K562 (cell line): ENCODE results near the gene SYT17. TPM values are rescaled to one million over a fixed set of nuclear protein-coding genes. Genes with fewer than 3 reads are reported as not detected.

Experiments used
- ATAC-seq: fragments of 200-7000 bp; cut with Tn5 transposase; 3 replicates; pipeline ENCODE4 v1.9.1; 2020; ENCODE audit warnings: moderate library complexity
- BruUV-seq: library from RNA; stranded (reverse); fragments of 400-500 nt; replicated peaks from 2 replicates; lab custom pipeline; 2021; lab: Mats Ljungman, UMichigan
- CTCF ChIA-PET: fragments of 300-600 bp; formaldehyde crosslinking; extraction: SDS; loops from one replicate; lab custom pipeline; 2021; ENCODE audit warnings: low intra/inter-chr PET ratio; lab: Yijun Ruan, JAX
- POLR2A ChIA-PET: fragments of 300-600, 350-650 bp; sonication (Branson Sonifier 250); formaldehyde crosslinking; extraction: SDS; loops from one replicate; lab custom pipeline; 2021; ENCODE audit warnings: antibody characterized with exemption, inconsistent platforms; lab: Yijun Ruan, JAX
- DNase-seq, 4 experiments: peaks; one replicate each; pipeline versions ENCODE4 v3.0.0 to v3.0.0-alpha.2; 2011 to 2018; ENCODE audit warnings: low spot score in 3 of 4, mixed read lengths in 3 of 4; ENCODE audit errors: extremely low read depth in 1 of 4
- FAIRE-seq: peaks from 2 replicates; lab custom pipeline; 2011; peaks lifted over from hg19 to GRCh38; lab: Jason Lieb, UNC
- H2AFZ ChIP-seq: 2 replicates; pipeline ENCODE4 v1.6.0; 2011; ENCODE audit warnings: low read depth, low read length, control low read depth, inconsistent platforms
- H3K27ac ChIP-seq: fragments of 200-600 bp; 3 replicates; pipeline ENCODE4 v1.8.0; 2011; ENCODE audit warnings: low read depth, mild to moderate bottlenecking, control low read depth, inconsistent platforms, low read length, moderate library complexity, mixed read lengths; ENCODE audit errors: extremely low read depth
- H3K27me3 ChIP-seq, 2 experiments: fragments of 300-600 bp in 1 of 2; 2 replicates in 1 of 2; 3 replicates in 1 of 2; pipeline versions ENCODE4 v1.6.0 to v1.8.0; 2011; ENCODE audit warnings: inconsistent platforms in 2 of 2, low read length in 2 of 2, mild to moderate bottlenecking in 1 of 2, mixed read lengths in 1 of 2, moderate library complexity in 1 of 2; ENCODE audit not compliant: control insufficient read depth in 2 of 2, insufficient read depth in 2 of 2
- H3K36me3 ChIP-seq: fragments of 300-600 bp; 3 replicates; pipeline ENCODE4 v1.8.0; 2011; ENCODE audit warnings: mild to moderate bottlenecking, low read length, inconsistent platforms; ENCODE audit not compliant: control insufficient read depth, insufficient read depth
- H3K4me1 ChIP-seq, 2 experiments: fragments of 200-600 bp in 1 of 2; replicated peaks in 1 of 2; 2 replicates in 1 of 2; 3 replicates in 1 of 2; pipeline versions ENCODE4 v1.5.1 to v1.8.0; 2011; ENCODE audit warnings: inconsistent platforms in 2 of 2, low read length in 2 of 2, mild to moderate bottlenecking in 1 of 2, mixed read lengths in 1 of 2, moderate library complexity in 1 of 2; ENCODE audit not compliant: control insufficient read depth in 2 of 2, insufficient read depth in 2 of 2
- H3K4me2 ChIP-seq: 2 replicates; pipeline ENCODE4 v1.6.1; 2011; ENCODE audit warnings: low read length, control low read depth, inconsistent platforms, mixed read lengths; ENCODE audit not compliant: insufficient read depth
- H3K4me3 ChIP-seq: fragments of 200-600 bp; sonication (generic), shearing (Covaris generic); 2 replicates; pipeline ENCODE4 v1.5.1; 2016; ENCODE audit warnings: control low read depth, inconsistent platforms
- H3K79me2 ChIP-seq: fragments of 200-600 bp; 3 replicates; pipeline ENCODE4 v1.8.0; 2011; ENCODE audit warnings: low read length, inconsistent platforms; ENCODE audit not compliant: control insufficient read depth, insufficient read depth
- H3K9ac ChIP-seq, 2 experiments: 2 replicates each; pipeline versions ENCODE4 v1.6.0 to v1.6.1; 2011; ENCODE audit warnings: low read depth in 2 of 2, low read length in 2 of 2, control low read depth in 1 of 2, inconsistent platforms in 1 of 2, mild to moderate bottlenecking in 1 of 2, mixed read lengths in 1 of 2; ENCODE audit not compliant: insufficient read depth in 1 of 2
- H3K9me1 ChIP-seq: one replicate; pipeline ENCODE4 v1.6.0; 2011; ENCODE audit warnings: inconsistent platforms, mild to moderate bottlenecking, low read length, moderate library complexity; ENCODE audit not compliant: control insufficient read depth, insufficient read depth
- H3K9me3 ChIP-seq: replicated peaks from 2 replicates; pipeline ENCODE4 v1.5.1; 2011; ENCODE audit warnings: low read depth, low read length, inconsistent platforms; ENCODE audit not compliant: control insufficient read depth, insufficient read depth
- H4K20me1 ChIP-seq: replicated peaks from 2 replicates; pipeline ENCODE4 v1.6.1; 2011; ENCODE audit warnings: low read length, inconsistent platforms, mixed read lengths; ENCODE audit not compliant: control insufficient read depth, insufficient read depth
- ARID2 ChIP-seq: fragments of 450-650 bp; IDR thresholded peaks from 2 replicates; pipeline ENCODE4 v1.6.1; 2017; ENCODE audit warnings: antibody characterized with exemption, mild to moderate bottlenecking
- EZH2 ChIP-seq: IDR thresholded peaks from 2 replicates; pipeline ENCODE4 v1.6.1; 2012; ENCODE audit warnings: low read depth, mild to moderate bottlenecking, inconsistent platforms, low read length, borderline replicate concordance
- HDAC2 ChIP-seq: fragments of 450-650 bp; IDR thresholded peaks from 2 replicates; pipeline ENCODE4 v1.6.1; 2016; ENCODE audit warnings: mild to moderate bottlenecking
- KLF10 ChIP-seq: fragments of 250-450 bp; sonication (Bioruptor Pico); IDR thresholded peaks from 2 replicates; pipeline ENCODE4 v1.6.1; 2021; ENCODE audit warnings: matching md5 sums
- NR3C1 ChIP-seq: sonication (generic); formaldehyde crosslinking; IDR thresholded peaks from 2 replicates; pipeline ENCODE4 v1.8.1; 2022; ENCODE audit warnings: missing genetic modification reagents
- POLR2B ChIP-seq: fragments of 450-650 bp; IDR thresholded peaks from 2 replicates; pipeline ENCODE4 v1.6.1; 2018; ENCODE audit warnings: low read depth; ENCODE audit not compliant: partially characterized antibody
- PTRF ChIP-seq: fragments of 450-650 bp; IDR thresholded peaks from 2 replicates; pipeline ENCODE4 v1.6.1; 2016; ENCODE audit warnings: mild to moderate bottlenecking, missing genetic modification characterization, missing compliant biosample characterization
- RHOXF2B ChIP-seq: fragments of 250-450 bp; sonication (Bioruptor Pico); conservative IDR thresholded peaks from 2 replicates; pipeline ENCODE4 v1.5.1; 2021
- THRA ChIP-seq: fragments of 450-650 bp; IDR thresholded peaks from 2 replicates; pipeline ENCODE4 v1.6.1; 2017; ENCODE audit warnings: mild to moderate bottlenecking, moderate library complexity
- U2AF1 ChIP-seq: fragments of 200-400 bp; formaldehyde crosslinking; optimal IDR thresholded peaks from 2 replicates; pipeline ENCODE3; 2017; ENCODE audit warnings: mild to moderate bottlenecking, low read depth, low read length, moderate library complexity
- WGBS: fragments of 100-300 bp; shearing (Covaris generic); methylation state at CpG from one replicate; pipeline ENCODE4 v1.1.6; 2016; ENCODE audit warnings: low coverage, mixed read lengths; ENCODE audit not compliant: insufficient coverage; ENCODE audit errors: missing lambda C conversion rate; 5-methylcytosine and 5-hydroxymethylcytosine counted together
- in situ Hi-C: fragments of 300-500 bp; cut with MboI; formaldehyde crosslinking; loops from 4 replicates; pipeline ENCODE4 v1.15.0; 2018; ENCODE audit warnings: inconsistent platforms, mixed read lengths
- intact Hi-C: fragments of 100-400 bp; cut with micrococcal nuclease; formaldehyde crosslinking; loops from 2 replicates; pipeline ENCODE4 v1.14.2; 2022
- polyA plus RNA-seq, 8 experiments: library from polyadenylated mRNA; depleted of rRNA in 4 of 8; stranded (reverse) in 5 of 8; unstranded in 3 of 8; fragments of >200 nt; fragmentation: Nextera tagmentation in 2 of 8; fragmentation: Illumina TruSeq in 1 of 8; extraction: Ambion mirVana in 2 of 8; extraction: Trizol in 1 of 8; gene quantifications; 2 replicates each; pipeline versions ENCODE4 v1.2.1 to v1.2.3, GENCODE V29; 2011 to 2014; ENCODE audit warnings: inconsistent platforms in 1 of 8, missing spikeins in 1 of 8
- total RNA-seq, 7 experiments: library from RNA; depleted of rRNA in 6 of 7; stranded (reverse); fragments of >200 nt in 6 of 7; fragmentation: Illumina TruSeq in 2 of 7; extraction: Trizol in 2 of 7; gene quantifications; 2 replicates each; pipeline versions ENCODE4 v1.2.1 to v1.2.3, GENCODE V29; 2011 to 2021; ENCODE audit warnings: low replicate concordance in 1 of 7
- TF ChIP-seq, protein P1 (sequence below): sonication (generic); formaldehyde crosslinking; IDR thresholded peaks from 2 replicates; pipeline ENCODE4 v1.8.1; 2023; ENCODE audit warnings: mild to moderate bottlenecking, missing genetic modification reagents
- TF ChIP-seq, protein P2 (sequence below): sonication (generic); formaldehyde crosslinking; IDR thresholded peaks from 2 replicates; pipeline ENCODE4 v1.8.1; 2022; ENCODE audit warnings: missing genetic modification reagents

The SYT17 gene
- total and polyA plus RNA-seq, 9 of the 15 experiments (the other 6 are each of a cell fraction or from before 2014, with no cell fraction given): not detected

- no peak overlapping the region for H3K9ac ChIP-seq
- FAIRE-seq (no peak), DNase-seq (no peak)
- 4% methylated on average over 9 of the region's 9 CpGs for WGBS
- TF ChIP-seq EZH2 (0 out of 2 replicates have a peak, but pooled peaks have one; percentile 58), THRA (no peak)
- TF ChIP-seq, all 486 proteins: peak for 1
- in situ Hi-C loops (no loop called here), intact Hi-C loops (no loop called here)
- Histone ChIP-seq H4K20me1 (no peaks in the 10 kb centered on the region), H3K27ac (no peak overlapping the region), H3K4me1 (no peaks in the 10 kb centered on the region; a peak in 1 of 5 replicates), H3K4me3 (no peak overlapping the region), H3K9me3 (0 out of 2 replicates have a peak, but pooled peaks cover 3% of the 10 kb centered on the region), H3K79me2 (no peaks in the 10 kb centered on the region), H3K27me3 (peaks cover 19 to 21% of the 10 kb centered on the region in 2 experiments), H3K9me1 (no peaks in the 10 kb centered on the region), H3K36me3 (no peaks in the 10 kb centered on the region), H2AFZ (no peak overlapping the region), H3K4me2 (no peak overlapping the region)
- POLR2A ChIA-PET: interaction anchor here (0.6 to 2.1 kb wide), 4 partner anchors 8 to 36 kb away, joined by 3 to 9 read pairs (median 4); no protein-coding TSS in a partner anchor
- BruUV-seq: no TSS peak
- ATAC-seq: no peak
- CTCF ChIA-PET: no interaction called here
Measured at GRCh38 chr16:19143599-19143956, 24.5 kb upstream of the SYT17 start.

GRCh38 chr16:19145010-19145409 is 23.0 kb upstream of the SYT17 start:
- POLR2A ChIA-PET: interaction anchor here (0.6 to 2.1 kb wide), 8 partner anchors 9 to 1494 kb away, joined by 3 to 9 read pairs (median 3); partner anchors contain the start of gene ITPRIPL2
- Histone ChIP-seq H3K9ac (no peak overlapping the region), H3K27me3 (peaks cover 19 to 21% of the 10 kb centered on the region in 2 experiments), H3K9me1 (no peaks in the 10 kb centered on the region), H3K4me2 (no peak overlapping the region), H2AFZ (no peak overlapping the region), H3K27ac (no peak overlapping the region), H3K4me1 (no peaks in the 10 kb centered on the region), H3K79me2 (no peaks in the 10 kb centered on the region), H3K9me3 (0 out of 2 replicates have a peak, but pooled peaks cover 3% of the 10 kb centered on the region), H3K4me3 (no peak overlapping the region), H4K20me1 (no peaks in the 10 kb centered on the region), H3K36me3 (no peaks in the 10 kb centered on the region)
- 0% methylated on average over 3 of the region's 3 CpGs for WGBS
- in situ Hi-C loops (no loop called here), intact Hi-C loops (no loop called here)
- no peak for ATAC-seq
- CTCF ChIA-PET: no interaction called here
- DNase-seq: no peak
- no peak for FAIRE-seq
- BruUV-seq: no TSS peak
- TF ChIP-seq, protein P1, sequence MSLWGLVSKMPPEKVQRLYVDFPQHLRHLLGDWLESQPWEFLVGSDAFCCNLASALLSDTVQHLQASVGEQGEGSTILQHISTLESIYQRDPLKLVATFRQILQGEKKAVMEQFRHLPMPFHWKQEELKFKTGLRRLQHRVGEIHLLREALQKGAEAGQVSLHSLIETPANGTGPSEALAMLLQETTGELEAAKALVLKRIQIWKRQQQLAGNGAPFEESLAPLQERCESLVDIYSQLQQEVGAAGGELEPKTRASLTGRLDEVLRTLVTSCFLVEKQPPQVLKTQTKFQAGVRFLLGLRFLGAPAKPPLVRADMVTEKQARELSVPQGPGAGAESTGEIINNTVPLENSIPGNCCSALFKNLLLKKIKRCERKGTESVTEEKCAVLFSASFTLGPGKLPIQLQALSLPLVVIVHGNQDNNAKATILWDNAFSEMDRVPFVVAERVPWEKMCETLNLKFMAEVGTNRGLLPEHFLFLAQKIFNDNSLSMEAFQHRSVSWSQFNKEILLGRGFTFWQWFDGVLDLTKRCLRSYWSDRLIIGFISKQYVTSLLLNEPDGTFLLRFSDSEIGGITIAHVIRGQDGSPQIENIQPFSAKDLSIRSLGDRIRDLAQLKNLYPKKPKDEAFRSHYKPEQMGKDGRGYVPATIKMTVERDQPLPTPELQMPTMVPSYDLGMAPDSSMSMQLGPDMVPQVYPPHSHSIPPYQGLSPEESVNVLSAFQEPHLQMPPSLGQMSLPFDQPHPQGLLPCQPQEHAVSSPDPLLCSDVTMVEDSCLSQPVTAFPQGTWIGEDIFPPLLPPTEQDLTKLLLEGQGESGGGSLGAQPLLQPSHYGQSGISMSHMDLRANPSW (CRISPR knock-in tag): no peak
- TF ChIP-seq, protein P2, sequence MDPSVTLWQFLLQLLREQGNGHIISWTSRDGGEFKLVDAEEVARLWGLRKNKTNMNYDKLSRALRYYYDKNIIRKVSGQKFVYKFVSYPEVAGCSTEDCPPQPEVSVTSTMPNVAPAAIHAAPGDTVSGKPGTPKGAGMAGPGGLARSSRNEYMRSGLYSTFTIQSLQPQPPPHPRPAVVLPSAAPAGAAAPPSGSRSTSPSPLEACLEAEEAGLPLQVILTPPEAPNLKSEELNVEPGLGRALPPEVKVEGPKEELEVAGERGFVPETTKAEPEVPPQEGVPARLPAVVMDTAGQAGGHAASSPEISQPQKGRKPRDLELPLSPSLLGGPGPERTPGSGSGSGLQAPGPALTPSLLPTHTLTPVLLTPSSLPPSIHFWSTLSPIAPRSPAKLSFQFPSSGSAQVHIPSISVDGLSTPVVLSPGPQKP (CRISPR knock-in tag): no peak
- no peak for TF ChIP-seq U2AF1
- TF ChIP-seq POLR2B: no peak
- TF ChIP-seq ARID2: no peak
- TF ChIP-seq NR3C1 (CRISPR knock-in tag): no peak
- TF ChIP-seq KLF10 (CRISPR knock-in tag): no peak
- no peak for TF ChIP-seq RHOXF2B (CRISPR knock-in tag)
- no peak for TF ChIP-seq PTRF (tag)
- TF ChIP-seq HDAC2: no peak
